Mesenchymal stem cell (in vitro differentiated cells and primary cell): Measurements from ENCODE around the gene SELENOW.
"Not testable (repeated sequence)": the region's sequence is repeated elsewhere in the genome, so short reads cannot be mapped to it uniquely, and the experiment has no call there.

Experiments
- DNase-seq: peaks from one replicate; pipeline ENCODE4 v3.0.0-alpha.2; 2013
- H2AFZ ChIP-seq: one replicate; pipeline ENCODE4 v1.6.1; 2013; ENCODE audit warnings: low read depth, mild to moderate bottlenecking, control low read depth, inconsistent platforms, low read length, moderate library complexity
- H2AK5ac ChIP-seq: 2 replicates; pipeline ENCODE4 v1.6.1; 2013; ENCODE audit warnings: low read length, moderate library complexity, mild to moderate bottlenecking, inconsistent platforms; ENCODE audit not compliant: severe bottlenecking
- H2BK120ac ChIP-seq: one replicate; pipeline ENCODE4 v1.6.1; 2013; ENCODE audit warnings: low read depth, mild to moderate bottlenecking, inconsistent platforms, low read length, moderate library complexity
- H2BK12ac ChIP-seq, 2 experiments: one replicate each; pipeline ENCODE4 v1.6.1; 2013; ENCODE audit warnings: inconsistent platforms in 2 of 2, low read length in 2 of 2, mild to moderate bottlenecking in 2 of 2, moderate library complexity in 2 of 2, control low read depth in 1 of 2
- H2BK15ac ChIP-seq: one replicate; pipeline ENCODE4 v1.6.1; 2013; ENCODE audit warnings: mild to moderate bottlenecking, low read depth, inconsistent platforms; ENCODE audit not compliant: poor library complexity, severe bottlenecking
- H2BK5ac ChIP-seq: 2 replicates; pipeline ENCODE4 v1.6.1; 2013; ENCODE audit warnings: low read depth, mild to moderate bottlenecking, low read length, control low read depth, inconsistent platforms; ENCODE audit not compliant: poor library complexity, severe bottlenecking
- H3K14ac ChIP-seq, 2 experiments: one replicate each; pipeline ENCODE4 v1.6.1; 2013; ENCODE audit warnings: inconsistent platforms in 2 of 2, low read length in 2 of 2, control low read depth in 1 of 2, mild to moderate bottlenecking in 1 of 2, moderate library complexity in 1 of 2
- H3K18ac ChIP-seq, 2 experiments: one replicate each; pipeline ENCODE4 v1.6.1; 2013; ENCODE audit warnings: inconsistent platforms in 2 of 2, low read length in 2 of 2, control low read depth in 1 of 2, low read depth in 1 of 2, mild to moderate bottlenecking in 1 of 2
- H3K23ac ChIP-seq, 2 experiments: one replicate each; pipeline ENCODE4 v1.6.1; 2013; ENCODE audit warnings: inconsistent platforms in 2 of 2, low read length in 2 of 2, mild to moderate bottlenecking in 2 of 2, moderate library complexity in 2 of 2, control low read depth in 1 of 2
- H3K27ac ChIP-seq: 2 replicates; pipeline ENCODE4 v1.5.1; 2013; ENCODE audit warnings: mild to moderate bottlenecking, moderate library complexity, low read length, control low read depth, inconsistent platforms; ENCODE audit not compliant: poor library complexity, severe bottlenecking
- H3K27me3 ChIP-seq, 2 experiments: 2 replicates each; pipeline versions ENCODE4 v1.6.1 to v1.7.0; 2013; ENCODE audit warnings: low read length in 2 of 2, mild to moderate bottlenecking in 2 of 2, moderate library complexity in 2 of 2, control low read depth in 1 of 2, inconsistent platforms in 1 of 2; ENCODE audit not compliant: control insufficient read depth in 1 of 2, insufficient read depth in 1 of 2
- H3K36me3 ChIP-seq, 2 experiments: 2 replicates each; pipeline versions ENCODE4 v1.6.1 to v1.7.0; 2013; ENCODE audit warnings: low read length in 2 of 2, control low read depth in 1 of 2, inconsistent platforms in 1 of 2, low read depth in 1 of 2, mild to moderate bottlenecking in 1 of 2; ENCODE audit not compliant: insufficient read depth in 2 of 2, control insufficient read depth in 1 of 2
- H3K4ac ChIP-seq, 2 experiments: one replicate each; pipeline ENCODE4 v1.6.1; 2013; ENCODE audit warnings: inconsistent platforms in 2 of 2, low read length in 2 of 2, mild to moderate bottlenecking in 2 of 2, moderate library complexity in 2 of 2, control low read depth in 1 of 2, low read depth in 1 of 2
- H3K4me1 ChIP-seq: 2 replicates; pipeline ENCODE4 v1.6.1; 2013; ENCODE audit warnings: low read depth, low read length, control low read depth; ENCODE audit not compliant: control insufficient read depth, insufficient read depth
- H3K4me2 ChIP-seq: 2 replicates; pipeline ENCODE4 v1.6.1; 2013; ENCODE audit warnings: low read length, mild to moderate bottlenecking, inconsistent platforms; ENCODE audit not compliant: poor library complexity, severe bottlenecking
- H3K4me3 ChIP-seq, 2 experiments: 2 replicates each; pipeline versions ENCODE4 v1.5.1 to v1.7.0; 2013; ENCODE audit warnings: low read length in 2 of 2, mild to moderate bottlenecking in 2 of 2, control low read depth in 1 of 2, low read depth in 1 of 2; ENCODE audit not compliant: insufficient read depth in 1 of 2
- H3K79me1 ChIP-seq: replicated peaks from 2 replicates; pipeline ENCODE4 v1.6.1; 2013; ENCODE audit warnings: mild to moderate bottlenecking, control low read depth, low read length, inconsistent platforms; ENCODE audit not compliant: poor library complexity, severe bottlenecking
- H3K9ac ChIP-seq: 2 replicates; pipeline ENCODE4 v1.7.0; 2013; ENCODE audit warnings: mild to moderate bottlenecking, low read length, moderate library complexity
- H3K9me3 ChIP-seq: 2 replicates; pipeline ENCODE4 v1.7.0; 2013; ENCODE audit warnings: mild to moderate bottlenecking, low read length; ENCODE audit not compliant: control insufficient read depth
- H4K8ac ChIP-seq: one replicate; pipeline ENCODE4 v1.6.1; 2013; ENCODE audit warnings: inconsistent platforms, mild to moderate bottlenecking, low read length, moderate library complexity
- H4K91ac ChIP-seq: one replicate; pipeline ENCODE4 v1.6.1; 2013; ENCODE audit warnings: mild to moderate bottlenecking, low read length, inconsistent platforms
- WGBS: methylation state at CpG from one replicate; pipeline ENCODE4 v1.1.7; 2013; ENCODE audit warnings: mixed read lengths; 5-methylcytosine and 5-hydroxymethylcytosine counted together

SELENOW gene

DNA sequence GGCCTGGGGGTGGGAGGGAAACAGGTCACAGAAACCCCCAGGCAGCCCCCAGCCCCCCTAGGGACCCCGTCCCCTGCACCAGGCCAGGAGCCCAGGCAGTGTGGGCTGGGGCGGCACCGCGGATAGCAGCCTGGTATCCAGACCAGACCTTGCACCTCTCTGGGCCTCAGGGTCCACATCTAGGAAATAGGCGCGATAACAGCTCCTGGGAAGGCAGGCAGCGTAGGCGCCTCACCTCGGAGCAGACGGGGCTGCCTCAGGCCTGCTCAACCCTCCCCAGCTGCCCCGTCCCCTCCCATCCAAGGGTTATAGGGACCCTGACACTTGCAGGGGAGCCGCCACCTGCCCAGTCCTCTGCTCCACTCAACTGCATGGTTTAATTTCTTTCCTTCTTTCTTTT is 25.2 kb downstream of the SELENOW start:
- not testable (repeated sequence) for H3K18ac ChIP-seq, H3K36me3 ChIP-seq, H3K9ac ChIP-seq, H3K4me1 ChIP-seq, H2BK5ac ChIP-seq, H2BK120ac ChIP-seq, H2AFZ ChIP-seq, H2BK12ac ChIP-seq, DNase-seq, H3K23ac ChIP-seq, H4K8ac ChIP-seq, H3K9me3 ChIP-seq, H2BK15ac ChIP-seq, H3K14ac ChIP-seq, H3K4me3 ChIP-seq, H3K4ac ChIP-seq, H3K4me2 ChIP-seq, H3K79me1 ChIP-seq, H3K27ac ChIP-seq, H2AK5ac ChIP-seq, H4K91ac ChIP-seq
- H3K27me3 ChIP-seq: peaks cover 7 to 19% of the 10 kb centered on the region in 2 experiments
- WGBS: 96% methylated on average over 4 of the region's 12 CpGs

DNA sequence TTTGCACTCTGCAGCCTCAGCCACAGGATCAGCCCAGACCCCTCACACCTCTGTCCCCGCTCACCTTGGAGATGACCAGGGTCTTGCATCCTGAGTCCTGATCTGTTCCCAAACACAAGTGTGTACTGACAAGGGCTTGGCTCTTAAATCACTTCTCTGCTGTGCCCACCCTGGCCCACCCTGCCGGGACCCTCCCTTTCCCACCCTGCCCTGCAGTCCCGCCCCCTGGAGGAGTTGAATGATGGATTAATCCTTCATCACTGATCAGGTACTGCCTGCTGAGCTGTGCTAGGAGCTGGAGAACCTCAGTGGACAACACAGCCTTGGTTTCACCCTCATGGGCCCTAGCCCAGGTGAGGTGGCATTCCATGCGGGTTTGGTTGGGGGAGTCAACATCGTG is 25.9 kb downstream of the SELENOW start, which contains the start of gene TPRX1:
Gene TPRX1 (minus strand): TSS at position 101 of the 400 bp plus-strand sequence. CDS start 12 bp downstream, at position 89.
- not testable (repeated sequence) for H3K79me1 ChIP-seq, H3K9ac ChIP-seq, H3K14ac ChIP-seq, H3K9me3 ChIP-seq, H3K4ac ChIP-seq, H4K8ac ChIP-seq, H4K91ac ChIP-seq, H3K27ac ChIP-seq, H3K4me1 ChIP-seq, H3K18ac ChIP-seq, H2AFZ ChIP-seq, H2BK120ac ChIP-seq, H2BK12ac ChIP-seq, H2AK5ac ChIP-seq, H2BK15ac ChIP-seq, DNase-seq, H3K4me3 ChIP-seq, H3K4me2 ChIP-seq, H3K23ac ChIP-seq, H2BK5ac ChIP-seq, H3K36me3 ChIP-seq
- peaks cover 0 to 15% of the 10 kb centered on the region in 2 experiments for H3K27me3 ChIP-seq
- WGBS: 71% methylated on average over 3 of the region's 5 CpGs

- Histone ChIP-seq H3K18ac (no peak overlapping the region), H2BK12ac (no peak overlapping the region), H4K8ac (no peak overlapping the region), H2BK15ac (no peak overlapping the region), H3K23ac (no peak overlapping the region), H4K91ac (no peak overlapping the region), H3K9me3 (peaks cover 4% of the 10 kb centered on the region), H3K4ac (no peak overlapping the region), H3K14ac (no peak overlapping the region), H2AK5ac (no peak overlapping the region), H3K36me3 (no peaks in the 10 kb centered on the region), H3K4me3 (no peak overlapping the region), H2AFZ (no peak overlapping the region), H2BK5ac (no peak overlapping the region), H3K9ac (no peak overlapping the region), H3K4me1 (no peaks in the 10 kb centered on the region), H3K4me2 (no peak overlapping the region), H2BK120ac (no peak overlapping the region), H3K27ac (no peak overlapping the region), H3K79me1 (no peaks in the 10 kb centered on the region), H3K27me3 (peaks cover 0 to 15% of the 10 kb centered on the region in 2 experiments)
- 83% methylated on average over 10 of the region's 10 CpGs for WGBS
- no peak for DNase-seq
Measured at GRCh38 chr19:47805313-47805712, 26.8 kb downstream of the SELENOW start.

DNA sequence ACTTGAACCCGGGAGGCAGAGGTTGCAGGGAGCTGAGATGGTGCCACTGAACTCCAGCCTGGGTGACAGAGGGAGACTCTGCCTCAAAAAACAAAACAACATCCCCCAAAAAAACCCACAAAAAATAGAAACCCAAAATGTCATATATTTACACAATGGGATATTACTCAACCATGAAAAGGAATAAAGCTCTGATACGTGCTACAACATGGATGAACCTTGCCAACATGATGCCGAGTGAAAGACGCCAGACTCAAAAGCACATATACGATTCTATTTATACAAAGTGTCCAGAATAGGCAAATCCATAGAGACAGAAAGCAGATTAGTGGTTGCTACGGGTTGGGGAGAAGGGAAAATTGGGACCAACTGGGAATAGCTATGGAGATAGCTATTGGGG is 27.9 kb downstream of the SELENOW start:
- H3K27ac ChIP-seq: no peak overlapping the region
- no peak overlapping the region for H2BK5ac ChIP-seq
- no peak overlapping the region for H3K4ac ChIP-seq
- 93% methylated on average over 6 of the region's 6 CpGs for WGBS
- H3K9me3 ChIP-seq: peaks cover under 1% of the 10 kb centered on the region
- H2AFZ ChIP-seq: no peak overlapping the region
- no peak overlapping the region for H3K4me2 ChIP-seq
- H3K18ac ChIP-seq: no peak overlapping the region
- no peaks in the 10 kb centered on the region for H3K36me3 ChIP-seq
- no peak overlapping the region for H4K91ac ChIP-seq
- H3K27me3 ChIP-seq: peaks cover 0 to 15% of the 10 kb centered on the region in 2 experiments
- no peak overlapping the region for H3K23ac ChIP-seq
- H2BK120ac ChIP-seq: no peak overlapping the region
- no peak overlapping the region for H2BK15ac ChIP-seq
- H3K9ac ChIP-seq: no peak overlapping the region
- H2AK5ac ChIP-seq: no peak overlapping the region
- no peak overlapping the region for H3K14ac ChIP-seq
- DNase-seq: no peak
- no peaks in the 10 kb centered on the region for H3K79me1 ChIP-seq
- no peak overlapping the region for H3K4me3 ChIP-seq
- H3K4me1 ChIP-seq: no peaks in the 10 kb centered on the region
- H4K8ac ChIP-seq: no peak overlapping the region
- no peak overlapping the region for H2BK12ac ChIP-seq
